Caco-2 (cell line): Measurements from ENCODE around the gene CD82. TPM values are rescaled to one million over a fixed set of nuclear protein-coding genes. Genes with fewer than 3 reads are reported as not detected.

ENCODE experiments used
- total RNA-seq: library from RNA; stranded (reverse); gene quantifications from 2 replicates; pipeline ENCODE4 v1.2.3, GENCODE V29; 2022

Gene CD82
- total RNA-seq, 1 experiment from 2014 or later, result 4.3 TPM

Other genes with a start within 250 kb of the CD82 start
- gene TSPAN18, start 161.3 kb downstream of the CD82 start, total RNA-seq, result 5.9 and 7.4 TPM in 2 replicates